Activated CD8-positive, alpha-beta memory T cell treated with anti-CD3 and anti-CD28 coated beads for 24 hours (primary cell): Measurements from ENCODE around the gene ZNF649.
A peak's percentile ranks its signal among the peaks of the same experiment; 100 is the strongest.
"Not testable (repeated sequence)": the region's sequence is repeated elsewhere in the genome, so short reads cannot be mapped to it uniquely, and the experiment has no call there.

Source experiments
- DNase-seq: peaks from one replicate; pipeline ENCODE4 v3.0.0-alpha.2; 2020

The ZNF649 gene

DNA sequence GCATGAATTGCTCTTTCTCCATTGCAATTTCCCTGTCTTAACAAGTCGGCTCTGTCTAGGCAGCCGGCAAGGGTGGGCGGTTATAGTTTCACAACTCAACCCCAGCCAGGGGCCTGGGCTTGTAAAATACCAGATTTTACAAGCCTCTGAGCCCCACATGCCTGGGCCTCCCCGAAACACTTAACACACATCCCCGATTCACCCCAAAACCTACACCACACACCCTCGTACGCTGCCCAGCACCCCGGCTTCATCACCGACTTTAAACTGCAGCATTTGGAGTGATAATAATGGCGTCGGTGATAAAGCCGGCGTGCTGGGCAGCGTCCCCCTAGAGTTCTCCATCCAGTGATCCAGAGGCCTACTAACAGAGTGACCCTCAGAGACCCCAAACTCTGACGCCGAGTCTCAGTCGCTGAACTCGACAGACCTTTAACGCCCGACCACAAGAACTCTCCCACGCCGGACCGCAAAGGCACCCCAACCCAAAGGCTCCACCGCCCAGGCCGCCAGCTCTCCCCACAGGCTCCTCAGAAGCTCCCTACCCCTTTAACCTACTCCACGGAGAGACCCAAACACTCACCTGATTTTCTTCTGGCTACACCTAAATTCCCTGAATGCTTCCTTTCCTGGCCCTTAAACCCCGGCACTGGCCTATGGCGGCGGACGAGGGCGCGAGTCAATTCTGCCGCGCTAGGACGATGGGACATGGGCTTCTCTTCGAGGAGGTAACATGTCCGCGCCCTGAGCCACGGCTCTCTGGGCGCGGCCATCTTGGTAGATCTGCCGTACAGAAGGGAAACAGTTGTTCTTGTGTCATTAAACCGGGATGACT lies at the start of gene ZNF649:
Gene ZNF649 (minus strand): TSS at position 687 of the 835 bp plus-strand sequence. CDS start 4,910 bp downstream, outside the sequence.
- DNase-seq, result peak; percentile 90

DNA sequence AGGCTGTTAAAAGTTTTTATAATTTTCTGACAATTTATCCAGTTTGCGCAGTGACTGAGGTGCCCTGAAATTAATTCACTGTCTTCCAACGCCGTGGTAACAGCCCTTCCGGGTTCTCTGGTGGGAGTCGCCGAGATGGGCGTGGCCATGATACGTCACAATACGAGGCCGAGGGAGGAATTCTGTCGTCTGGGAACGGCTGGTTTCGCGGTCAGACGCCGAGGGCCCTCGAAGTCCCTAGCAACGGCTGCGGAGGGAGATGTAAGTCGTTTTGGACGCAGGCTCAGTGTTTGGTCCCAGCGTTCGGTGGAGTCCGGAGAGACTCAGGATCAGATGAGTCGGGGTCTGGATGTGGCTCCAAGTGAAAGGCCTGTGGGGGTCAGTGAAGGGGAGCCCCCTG lies 44.2 kb upstream of the ZNF649 start:
- no peak for DNase-seq

- DNase-seq, result no peak
Measured at GRCh38 chr19:51946602-51947001, 41.8 kb upstream of the ZNF649 start.

- DNase-seq, result no peak
Measured at GRCh38 chr19:51944798-51945552, 40.2 kb upstream of the ZNF649 start.

GRCh38 chr19:51938936-51939335 lies 34.1 kb upstream of the ZNF649 start:
- DNase-seq, result no peak

- DNase-seq, result no peak
Measured at GRCh38 chr19:51931921-51932320, 27.1 kb upstream of the ZNF649 start.

- DNase-seq, result no peak
Measured at GRCh38 chr19:51927859-51928258, 23.0 kb upstream of the ZNF649 start.

- peak; percentile 94 for DNase-seq
Measured at GRCh38 chr19:51926784-51927741, 22.2 kb upstream of the ZNF649 start, which contains the start of gene ZNF613. Gene ZNF613, plus strand, starts transcription at chr19:51927472. Its CDS starts 8,749 bp downstream, at chr19:51936221.

DNA sequence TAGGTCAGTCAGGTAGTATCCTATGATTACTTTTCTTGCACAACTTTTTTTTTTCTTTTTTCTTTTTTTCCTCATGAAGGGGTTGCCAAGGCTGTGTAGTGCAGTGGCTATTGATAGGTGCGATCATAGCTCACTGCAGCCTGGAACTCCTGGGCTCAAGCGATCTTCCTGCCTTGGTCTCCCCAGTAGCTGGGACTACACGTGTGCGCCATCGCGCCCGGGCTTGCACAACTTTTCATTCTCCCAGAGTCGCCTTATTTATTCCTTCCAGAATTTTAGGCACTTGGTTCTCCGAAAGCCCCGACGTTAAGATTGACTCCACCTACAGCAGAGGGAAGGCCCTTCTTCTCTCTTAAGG lies 21.6 kb upstream of the ZNF649 start:
- DNase-seq, result no peak

- DNase-seq, result no peak
Measured at GRCh38 chr19:51921949-51922348, 17.1 kb upstream of the ZNF649 start.

DNA sequence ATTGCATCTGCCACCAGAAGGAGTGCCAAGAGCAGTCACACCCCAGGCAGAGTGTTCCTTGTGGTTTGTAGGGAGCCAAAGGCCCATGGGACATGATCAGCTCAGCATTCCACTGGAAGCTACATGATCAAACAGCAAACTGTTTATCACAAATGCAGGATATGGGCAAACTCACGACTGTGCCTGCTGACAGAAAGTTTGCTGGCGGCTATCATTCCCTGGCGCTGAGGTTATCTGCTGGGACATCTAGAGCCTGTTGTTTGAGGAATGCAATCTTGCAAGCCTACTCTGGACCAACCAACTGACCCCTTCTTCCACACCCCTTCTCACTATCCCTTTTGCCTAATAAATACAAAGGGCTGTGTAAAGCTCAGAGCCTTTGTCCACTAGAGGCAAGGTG lies 14.8 kb upstream of the ZNF649 start:
- no peak for DNase-seq

GRCh38 chr19:51916167-51916566 lies 11.3 kb upstream of the ZNF649 start:
- DNase-seq, result no peak

GRCh38 chr19:51915324-51915867 lies 10.6 kb upstream of the ZNF649 start:
- no peak for DNase-seq

DNA sequence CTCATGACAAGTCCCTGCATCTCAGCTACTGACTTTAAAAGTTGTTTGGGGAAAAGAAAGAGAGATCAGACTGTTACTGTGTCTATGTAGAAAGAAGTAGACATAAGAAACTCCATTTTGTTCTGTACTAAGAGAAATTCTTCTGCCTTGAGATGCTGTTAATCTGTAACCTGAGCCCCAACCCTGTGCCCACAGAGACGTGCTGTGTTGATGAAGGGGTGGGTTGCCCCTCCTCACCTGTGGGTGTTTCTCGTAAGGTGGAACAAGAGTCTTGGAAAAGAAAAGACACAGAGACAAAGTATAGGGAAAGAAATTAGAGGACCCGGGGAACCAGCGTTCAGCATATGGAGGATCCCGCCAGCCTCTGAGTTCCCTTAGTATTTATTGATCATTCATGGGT lies 3.2 kb upstream of the ZNF649 start:
- DNase-seq, result not testable (repeated sequence)

- not testable (repeated sequence) for DNase-seq
Measured at GRCh38 chr19:51906108-51906507, 1.3 kb upstream of the ZNF649 start.

GRCh38 chr19:51905639-51906038 lies 822 bp upstream of the ZNF649 start:
- DNase-seq, result not testable (repeated sequence)

DNA sequence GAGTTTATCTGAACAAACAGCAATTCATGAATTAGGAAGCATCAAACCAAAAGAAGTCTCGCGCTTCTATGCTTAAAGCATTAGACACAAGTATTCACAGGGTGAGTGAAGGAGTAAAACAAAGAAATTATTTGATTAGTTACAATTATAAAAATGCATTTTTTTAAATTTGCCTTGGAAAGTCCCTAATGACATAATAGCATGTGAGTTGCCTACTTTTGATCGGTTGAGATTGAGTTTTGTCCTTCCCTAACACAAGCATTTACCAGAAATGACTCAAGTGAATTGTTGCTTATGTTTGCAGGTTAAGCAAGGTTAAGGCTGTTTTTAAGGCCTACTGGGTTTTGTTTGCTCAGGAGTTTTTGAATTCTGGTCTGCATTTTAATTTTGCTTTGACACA lies 389 bp upstream of the ZNF649 start:
- no peak for DNase-seq

GRCh38 chr19:51903192-51903591 lies 1.6 kb downstream of the ZNF649 start:
- no peak for DNase-seq

DNA sequence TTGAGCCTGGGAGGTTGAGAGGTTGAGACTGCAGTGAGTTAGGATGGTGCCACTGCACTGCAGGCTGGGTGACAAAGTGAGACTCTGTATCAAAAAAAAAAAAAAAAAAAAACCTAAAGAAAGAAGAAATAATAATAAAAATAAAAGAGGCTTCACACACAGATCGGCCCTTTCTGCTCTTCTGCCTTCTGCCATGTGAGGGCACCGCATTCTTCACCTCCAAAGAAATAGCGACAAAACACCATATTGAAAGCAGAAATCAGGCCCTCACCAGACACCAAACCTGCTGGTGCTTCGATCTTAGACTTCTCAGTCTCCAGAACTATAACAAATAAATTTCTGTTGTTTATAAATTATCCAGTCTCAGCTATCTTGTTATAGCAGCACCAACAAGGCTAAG lies 3.0 kb downstream of the ZNF649 start:
- DNase-seq, result no peak

DNA sequence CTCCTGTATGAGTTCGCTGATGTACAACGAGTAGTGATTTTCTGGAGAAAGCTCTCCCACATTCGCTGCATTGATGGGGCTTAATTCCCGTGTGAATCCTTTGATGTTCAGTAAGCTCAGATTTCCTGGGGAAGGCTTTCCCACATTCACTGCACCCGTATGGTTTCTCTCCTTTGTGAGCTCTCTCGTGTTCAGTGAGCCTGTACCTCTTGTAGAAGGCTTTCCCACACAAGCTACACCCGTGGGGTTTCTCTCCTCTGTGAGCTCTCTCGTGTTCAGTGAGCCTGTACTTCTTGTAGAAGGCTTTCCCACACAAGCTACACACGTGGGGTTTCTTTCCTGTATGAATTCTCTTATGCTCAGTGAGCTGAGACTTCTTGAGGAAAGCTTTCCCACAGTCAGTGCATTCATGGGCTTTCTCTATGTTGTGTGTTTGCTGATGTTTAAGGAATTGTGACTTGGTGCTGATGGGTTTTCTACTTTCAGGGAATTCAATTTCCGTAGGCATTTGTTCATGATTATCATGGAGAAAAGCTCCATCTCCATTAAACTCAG lies 13.5 kb downstream of the ZNF649 start:
- no peak for DNase-seq

DNA sequence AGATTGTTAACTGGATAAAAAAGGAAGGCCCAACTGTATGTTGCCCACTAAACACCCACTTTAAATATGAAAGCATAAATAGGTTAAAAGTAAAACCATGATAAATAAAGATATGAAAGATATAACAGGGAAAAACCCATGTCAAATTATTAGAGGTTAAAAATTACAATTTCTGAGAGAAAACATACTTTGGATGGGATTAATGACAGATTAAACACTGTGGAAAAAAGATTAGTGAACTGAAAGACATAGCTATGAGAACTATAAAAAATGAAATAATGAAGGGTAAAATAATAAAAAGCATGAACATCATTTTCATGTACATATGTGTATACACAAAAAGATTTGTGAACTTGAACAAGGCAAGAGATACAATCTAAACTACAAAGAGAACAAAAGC lies 14.9 kb downstream of the ZNF649 start:
- no peak for DNase-seq
